Pancreas (tissue), 10 donors: ENCODE results near the gene GMDS. TPM values are rescaled to one million over a fixed set of nuclear protein-coding genes. Genes with fewer than 3 reads are reported as not detected.
A peak's percentile ranks its signal among the peaks of the same experiment; 100 is the strongest.

Experiments
- ATAC-seq, 4 donors: fragments of 200-7000 bp; cut with Tn5 transposase; one replicate each; pipeline versions ENCODE4 v1.8.0 to v1.9.1; 2020; ENCODE audit warnings: mild to moderate bottlenecking in 4 of 4, moderate library complexity in 4 of 4
- DNase-seq, 6 donors: peaks; one replicate each; pipeline ENCODE4 v3.0.0-alpha.2; 2020
- FAIRE-seq: peaks from 2 replicates; lab custom pipeline; 2012; peaks lifted over from hg19 to GRCh38; lab: Jason Lieb, UNC
- H3K27ac ChIP-seq, 4 donors: fragments of 200-600 bp; sonication (generic); 1 replicate in 3 of 4; 2 replicates in 1 of 4; pipeline versions ENCODE4 v1.5.0 to v1.8.0; 2020
- H3K27me3 ChIP-seq, 4 donors: fragments of 200-600 bp; one replicate each; pipeline ENCODE4 v1.8.0; 2021
- H3K36me3 ChIP-seq, 3 donors: fragments of 200-600 bp; sonication (generic) in 1 of 3; one replicate each; pipeline versions ENCODE4 v1.5.0 to v1.8.0; 2020 to 2021
- H3K4me1 ChIP-seq, 3 donors: fragments of 200-600 bp; one replicate each; pipeline ENCODE4 v1.8.0; 2021
- H3K4me3 ChIP-seq, 4 donors: fragments of 200-600 bp; sonication (generic) in 2 of 4; one replicate each; pipeline versions ENCODE4 v1.5.0 to v1.8.0; 2020 to 2021
- H3K9me3 ChIP-seq, 4 donors: fragments of 200-600 bp; one replicate each; pipeline ENCODE4 v1.8.0; 2021
- WGBS, 2 donors: extraction: QIAGEN DNeasy Blood & Tissue Kit; methylation state at CpG; one replicate each; pipeline ENCODE4 v1.1.7; 2013; 5-methylcytosine and 5-hydroxymethylcytosine counted together
- intact Hi-C, 3 donors: fragments of 100-400 bp; cut with DNase I; formaldehyde crosslinking; loops; one replicate each; pipeline versions ENCODE4 v1.11.1 to v1.14.2; 2022
- polyA plus RNA-seq, 2 donors: library from polyadenylated mRNA; stranded (reverse); fragments of 200-250 nt; gene quantifications; one replicate each; pipeline ENCODE4 v1.2.3, GENCODE V29; 2013
- total RNA-seq, 6 donors: library from RNA; stranded (reverse); fragmentation: NEBNext Ultra II Directional in 4 of 6; extraction: Animal tissue kit (Norgen Biotek cat#: 25700) in 4 of 6; gene quantifications; one replicate each; pipeline versions ENCODE4 v1.2.1 to v1.2.4, GENCODE V29; 2021 to 2023
- TF ChIP-seq, protein P1 (sequence below), 4 donors: fragments of 200-600 bp; sonication (generic) in 3 of 4; IDR thresholded peaks; one replicate each; pipeline versions ENCODE4 v1.5.0 to v1.8.0; 2021; ENCODE audit warnings: antibody characterized with exemption in 4 of 4
- donor health status: healthy with polysubstance abuse.
- donor health status: DM: no; HTN: no; CAD: no; lungs with moderate emphysema.
- donor health status: DM: no; HTN: no; CAD: no.
- donor health status: control.
- donor health status: control.
- donor health status: Bipolar disorder and iron deficiency.
- donor health status: DM: yes; HTN: yes; CAD: no.
- donor health status: DM: no; HTN: no; CAD: no.
- donor health status: DM: no; HTN: no; CAD: no.
- donor health status: DM: yes; HTN: yes; CAD: no.

Gene GMDS
- total and polyA plus RNA-seq, 8 donors, result 7.6 to 40.8 (median 26.5) TPM

DNA sequence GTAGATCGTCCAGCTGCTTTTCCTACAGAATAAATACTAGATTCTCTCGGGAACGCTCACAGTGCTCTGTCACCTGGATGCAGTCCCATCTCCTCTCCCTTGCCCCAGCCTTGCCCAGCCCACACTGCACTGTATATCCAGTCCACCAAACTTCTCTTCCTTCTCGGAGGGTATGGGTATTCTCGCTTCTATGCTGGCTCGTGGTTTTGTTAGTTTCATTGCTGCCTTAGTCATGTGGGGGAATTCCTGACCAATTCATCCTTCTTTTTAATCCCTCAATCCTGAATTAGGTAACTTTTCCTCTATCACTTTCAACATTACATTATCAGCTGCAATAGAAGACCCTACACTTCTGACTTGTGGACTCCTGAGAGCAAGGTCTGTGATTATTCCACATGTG, 252.4 kb downstream of the GMDS start:
- H3K36me3 ChIP-seq, result no peaks in the 10 kb centered on the region
- H3K4me1 ChIP-seq, result peaks cover 0 to 3% (median 0%) of the 10 kb centered on the region in 3 donors
- H3K4me3 ChIP-seq, result no peak overlapping the region
- 75 to 77% methylated on average over 6 of the region's 6 CpGs for WGBS, 2 donors
- no peaks in the 10 kb centered on the region for H3K9me3 ChIP-seq
- TF ChIP-seq, protein P1, sequence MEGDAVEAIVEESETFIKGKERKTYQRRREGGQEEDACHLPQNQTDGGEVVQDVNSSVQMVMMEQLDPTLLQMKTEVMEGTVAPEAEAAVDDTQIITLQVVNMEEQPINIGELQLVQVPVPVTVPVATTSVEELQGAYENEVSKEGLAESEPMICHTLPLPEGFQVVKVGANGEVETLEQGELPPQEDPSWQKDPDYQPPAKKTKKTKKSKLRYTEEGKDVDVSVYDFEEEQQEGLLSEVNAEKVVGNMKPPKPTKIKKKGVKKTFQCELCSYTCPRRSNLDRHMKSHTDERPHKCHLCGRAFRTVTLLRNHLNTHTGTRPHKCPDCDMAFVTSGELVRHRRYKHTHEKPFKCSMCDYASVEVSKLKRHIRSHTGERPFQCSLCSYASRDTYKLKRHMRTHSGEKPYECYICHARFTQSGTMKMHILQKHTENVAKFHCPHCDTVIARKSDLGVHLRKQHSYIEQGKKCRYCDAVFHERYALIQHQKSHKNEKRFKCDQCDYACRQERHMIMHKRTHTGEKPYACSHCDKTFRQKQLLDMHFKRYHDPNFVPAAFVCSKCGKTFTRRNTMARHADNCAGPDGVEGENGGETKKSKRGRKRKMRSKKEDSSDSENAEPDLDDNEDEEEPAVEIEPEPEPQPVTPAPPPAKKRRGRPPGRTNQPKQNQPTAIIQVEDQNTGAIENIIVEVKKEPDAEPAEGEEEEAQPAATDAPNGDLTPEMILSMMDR (IDR thresholded peaks at IDR 0.05), result no peak
- intact Hi-C loops, result no loop called here
- ATAC-seq (no peak), FAIRE-seq (no peak), DNase-seq (no peak)
- H3K27me3 ChIP-seq, result no peaks in the 10 kb centered on the region
- H3K27ac ChIP-seq, result no peak overlapping the region

DNA sequence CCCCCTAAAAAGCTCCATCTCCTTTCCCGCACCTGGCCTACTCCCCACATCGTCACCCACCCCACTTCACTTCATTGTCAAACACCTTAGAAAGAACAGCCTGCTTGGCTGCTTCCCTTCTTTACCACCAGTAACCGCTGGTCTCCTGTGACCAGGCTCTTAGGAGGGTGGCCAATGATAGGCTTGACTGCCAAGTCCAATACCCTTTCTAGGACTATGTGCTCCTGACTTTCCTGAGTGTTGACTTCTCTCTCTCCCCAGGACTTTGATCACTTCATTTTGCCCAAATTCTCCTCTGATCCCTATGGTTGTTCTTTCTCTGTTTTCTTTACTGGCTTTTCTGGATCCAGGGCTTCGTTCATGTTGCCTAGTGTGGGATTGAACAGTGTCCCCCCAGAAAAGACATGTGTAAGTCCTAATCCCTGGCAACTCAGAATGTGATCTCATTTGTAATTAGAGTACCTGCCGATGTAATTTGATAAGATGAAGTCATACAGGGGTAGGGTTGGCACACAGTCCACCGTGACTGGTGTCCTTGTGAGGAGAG, 254.0 kb downstream of the GMDS start:
- intact Hi-C loops, result no loop called here
- ATAC-seq, result no peak
- Histone ChIP-seq H3K27me3 (no peaks in the 10 kb centered on the region), H3K4me3 (no peak overlapping the region), H3K4me1 (peaks cover 0 to 3% (median 0%) of the 10 kb centered on the region in 3 donors), H3K27ac (no peak overlapping the region), H3K9me3 (no peaks in the 10 kb centered on the region), H3K36me3 (no peaks in the 10 kb centered on the region)
- no peak for DNase-seq
- WGBS, 2 donors, result 89 to 94% methylated on average over 6 of the region's 6 CpGs
- FAIRE-seq, result no peak
- TF ChIP-seq, protein P1 (IDR thresholded peaks at IDR 0.05), result no peak

DNA sequence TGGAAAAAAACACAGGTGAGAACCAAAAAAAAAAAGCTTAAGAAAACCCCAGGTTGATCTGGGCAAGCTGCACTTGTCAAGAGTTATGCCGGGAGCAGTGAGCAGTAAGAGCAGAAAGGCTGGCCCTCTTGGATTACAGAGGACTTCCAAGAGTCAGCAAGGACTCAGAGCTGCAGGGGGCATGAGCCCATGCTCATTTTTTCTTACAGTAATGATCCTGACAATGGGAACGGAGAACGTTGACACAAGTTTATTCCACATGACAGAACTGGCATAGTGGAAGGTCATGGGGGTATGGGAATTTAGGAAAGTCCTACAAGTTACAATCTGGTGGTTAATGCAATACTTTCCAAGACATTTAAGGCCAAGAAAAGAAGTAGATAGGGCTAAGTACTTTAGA, 256.6 kb downstream of the GMDS start:
- H3K27me3 ChIP-seq, result no peaks in the 10 kb centered on the region

DNA sequence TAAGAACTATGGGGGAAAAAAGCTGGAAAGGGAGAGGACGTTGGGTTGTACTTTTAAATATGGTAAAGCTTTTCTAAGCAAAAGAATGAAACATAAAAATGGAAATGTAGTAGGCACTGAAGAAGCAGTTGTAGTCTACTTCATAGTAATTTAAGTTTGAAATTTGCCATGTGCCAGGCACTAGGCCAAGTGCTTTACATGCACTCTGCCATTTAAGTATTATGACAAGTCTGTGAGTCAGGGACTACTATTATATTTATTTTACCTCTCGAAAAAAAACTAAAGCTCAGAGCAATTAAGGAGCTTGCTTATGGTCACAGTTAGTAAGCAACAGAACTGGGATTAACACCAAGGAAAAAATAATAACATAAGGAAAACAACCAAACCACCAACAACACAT, 257.8 kb downstream of the GMDS start:
- WGBS, 2 donors, result 26 to 79% methylated on average over 2 of the region's 2 CpGs
- TF ChIP-seq, protein P1 (IDR thresholded peaks at IDR 0.05), result no peak
- H3K27me3 ChIP-seq, result no peaks in the 10 kb centered on the region
- FAIRE-seq, result no peak
- no peaks in the 10 kb centered on the region for H3K36me3 ChIP-seq
- no peak for ATAC-seq
- no peak overlapping the region for H3K4me3 ChIP-seq
- no peak overlapping the region for H3K27ac ChIP-seq
- no peak for DNase-seq
- H3K4me1 ChIP-seq, result peaks cover 0 to 3% (median 0%) of the 10 kb centered on the region in 3 donors
- intact Hi-C loops, result no loop called here
- H3K9me3 ChIP-seq, result no peaks in the 10 kb centered on the region

More for the DNA sequence above, 256.6 kb downstream of the GMDS start:
- TF ChIP-seq, protein P1 (IDR thresholded peaks at IDR 0.05), result no peak
- Histone ChIP-seq H3K9me3 (no peaks in the 10 kb centered on the region), H3K4me1 (peaks cover 0 to 3% (median 0%) of the 10 kb centered on the region in 3 donors), H3K4me3 (no peak overlapping the region), H3K27ac (no peak overlapping the region), H3K36me3 (no peaks in the 10 kb centered on the region)
- FAIRE-seq (no peak), ATAC-seq (peak in 1 of 4 donors; percentile 44), DNase-seq (no peak)
- intact Hi-C loops, result no loop called here
- 24 to 29% methylated on average over 3 of the region's 3 CpGs for WGBS, 2 donors

DNA sequence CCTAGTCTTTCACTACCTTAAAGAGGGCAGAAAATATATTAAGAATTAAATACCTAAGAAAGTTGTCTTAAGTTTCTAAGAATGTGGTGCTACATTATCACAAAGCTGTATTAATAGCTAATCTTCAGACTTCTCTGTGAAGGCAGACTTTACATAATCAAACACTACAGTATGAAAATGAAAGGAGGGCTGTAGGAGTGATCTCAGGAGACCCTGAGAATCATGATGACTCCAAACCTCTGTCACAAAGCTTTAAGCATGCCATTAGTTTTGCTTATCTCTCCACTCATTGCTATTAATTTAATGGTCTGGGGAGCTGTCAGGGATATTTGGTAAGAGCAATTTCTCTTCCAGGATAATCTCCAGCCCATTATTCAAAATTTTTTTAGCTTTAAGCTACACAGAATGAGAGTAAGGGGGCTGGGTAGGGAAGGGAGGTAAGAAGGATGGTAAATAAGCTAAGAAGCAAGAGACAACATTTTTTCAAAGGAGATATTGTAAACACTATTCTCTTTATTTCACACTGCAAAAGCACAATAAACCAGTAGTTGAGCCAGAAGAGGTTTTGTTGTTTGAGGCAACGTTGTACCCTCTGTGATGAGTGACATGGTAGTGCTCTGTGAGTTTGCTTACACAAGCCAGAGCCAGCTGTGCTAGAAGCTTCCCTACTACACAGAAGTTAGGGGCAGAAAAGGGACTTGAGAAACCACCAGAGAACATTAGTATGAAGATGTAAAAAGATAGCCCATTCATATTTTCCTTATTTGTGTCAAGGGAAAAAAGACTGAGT, 258.8 kb downstream of the GMDS start:
- Histone ChIP-seq H3K36me3 (no peaks in the 10 kb centered on the region), H3K4me3 (no peak overlapping the region), H3K4me1 (peaks cover 0 to 3% (median 0%) of the 10 kb centered on the region in 3 donors), H3K27me3 (no peaks in the 10 kb centered on the region), H3K9me3 (no peaks in the 10 kb centered on the region), H3K27ac (no peak overlapping the region)
- no peak for ATAC-seq
- TF ChIP-seq, protein P1 (IDR thresholded peaks at IDR 0.05), result no peak
- 8 to 26% methylated on average over 1 of the region's 1 CpG for WGBS, 2 donors
- no peak for FAIRE-seq
- intact Hi-C loops, result no loop called here
- DNase-seq, result no peak
